GM23248 (cell line): ENCODE results near the gene TYW1.
"Not testable (repeated sequence)": the region's sequence is repeated elsewhere in the genome, so short reads cannot be mapped to it uniquely, and the experiment has no call there.

Source experiments
- EZH2 ChIP-seq: fragments of 200-600 bp; sonication (generic); IDR thresholded peaks from 2 replicates; pipeline ENCODE4 v1.6.1; 2018; ENCODE audit warnings: antibody characterized with exemption, mild to moderate bottlenecking; ENCODE audit not compliant: insufficient read depth, poor library complexity, severe bottlenecking
- EZH2phosphoT487 ChIP-seq: fragments of 200-600 bp; sonication (generic); IDR thresholded peaks from 2 replicates; pipeline ENCODE4 v1.6.1; 2018; ENCODE audit warnings: antibody characterized with exemption, moderate library complexity, mild to moderate bottlenecking, low read depth; ENCODE audit not compliant: insufficient read depth

GRCh38 chr7:67061321-67061720, 64.7 kb downstream of the TYW1 start:
- TF ChIP-seq EZH2, EZH2phosphoT487: not testable (repeated sequence)
